GM12874 (cell line): ENCODE measurements around the gene RIN3.

Source experiments
- CTCF ChIP-seq: IDR thresholded peaks from 2 replicates; pipeline ENCODE4 v1.5.1; 2011; ENCODE audit warnings: low read depth, mild to moderate bottlenecking, control low read depth, low read length, moderate library complexity; ENCODE audit not compliant: insufficient read depth

The RIN3 gene

GRCh38 chr14:92546347-92547053 lies 32.9 kb downstream of the RIN3 start:
- no peak for TF ChIP-seq CTCF

DNA sequence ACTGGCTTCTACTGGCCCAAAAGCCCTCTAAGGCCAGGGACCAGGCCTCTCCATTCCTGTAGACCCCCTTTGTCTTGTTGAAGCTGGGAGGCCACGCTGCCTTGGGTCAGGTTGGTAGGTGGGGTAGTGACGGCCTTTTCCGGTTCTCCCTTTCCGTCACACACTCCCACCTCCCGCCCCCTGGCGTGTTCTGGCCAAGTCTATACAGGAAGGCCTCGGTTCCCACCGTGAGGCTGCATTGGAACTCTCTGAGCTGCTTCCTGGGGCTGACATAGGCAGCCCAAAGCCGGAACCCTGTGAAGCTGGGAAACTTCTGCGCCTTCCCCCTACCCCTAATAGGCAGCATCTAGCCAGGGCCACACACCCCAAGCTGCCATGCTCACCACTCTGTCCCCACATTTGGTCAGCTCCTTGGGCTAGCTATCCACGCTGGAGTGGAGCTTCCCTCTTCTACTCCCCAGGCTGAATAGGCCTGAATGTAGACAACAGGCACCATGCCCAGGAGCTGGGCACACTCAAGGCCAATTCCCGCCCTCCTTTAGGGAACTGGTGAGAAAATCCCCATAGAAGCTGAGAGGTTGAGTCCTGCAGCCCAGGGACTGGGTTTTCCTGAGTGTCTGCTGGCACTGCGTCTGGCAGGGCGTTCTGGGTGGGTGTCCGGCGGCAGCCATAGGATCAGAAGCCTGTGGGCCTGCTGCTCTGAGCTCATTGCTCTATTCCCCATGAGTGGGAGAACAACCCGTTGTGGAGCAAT lies 35.7 kb downstream of the RIN3 start:
- TF ChIP-seq CTCF, result no peak

- TF ChIP-seq CTCF, result no peak
These were observed 36.3 kb downstream of the RIN3 start for GRCh38 chr14:92549859-92550230.

- TF ChIP-seq CTCF, result peak; percentile 35; the same call in 1 of the 2 replicates
These were observed 37.7 kb downstream of the RIN3 start for GRCh38 chr14:92551044-92551841.

DNA sequence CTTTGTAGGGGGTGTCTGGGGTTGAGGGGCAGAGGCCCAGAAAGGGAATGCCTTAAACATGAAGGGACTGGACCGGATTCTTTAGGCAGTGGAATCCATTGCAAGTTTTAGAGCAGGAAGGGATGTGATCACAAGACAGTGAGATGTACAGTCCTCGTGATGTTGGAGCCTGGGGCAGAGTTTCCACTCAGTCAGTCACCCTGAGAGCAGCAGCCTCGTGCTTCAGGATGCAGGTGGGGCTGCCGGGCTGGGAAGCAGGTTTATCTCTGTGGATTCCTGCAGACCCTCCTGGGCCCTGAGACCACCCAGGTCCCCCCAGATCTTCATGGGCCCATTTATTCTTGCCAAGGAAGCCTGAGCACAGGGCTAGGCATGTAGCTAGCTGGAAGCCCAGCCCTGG lies 38.5 kb downstream of the RIN3 start:
- TF ChIP-seq CTCF, result no peak

DNA sequence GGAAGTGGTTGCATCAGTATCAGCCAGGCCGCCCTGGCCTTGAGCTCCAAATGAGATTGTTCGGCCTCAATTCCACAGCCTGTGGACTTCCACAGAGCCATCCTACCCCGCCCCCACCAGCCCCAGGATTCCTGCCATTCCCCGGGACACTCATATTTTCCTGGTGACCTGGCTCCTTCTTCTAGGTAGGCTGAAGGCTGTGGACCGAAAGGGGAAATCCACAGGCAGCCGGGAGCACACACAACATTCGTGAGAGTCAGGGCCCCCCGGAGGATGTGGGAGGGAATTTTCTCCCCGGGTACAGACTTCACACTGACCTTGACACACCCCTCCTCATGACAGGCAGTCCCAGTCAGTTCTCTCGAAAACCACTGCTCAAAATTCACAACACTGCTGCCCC lies 39.9 kb downstream of the RIN3 start:
- TF ChIP-seq CTCF, result peak; percentile 15; the same call in 1 of the 2 replicates

DNA sequence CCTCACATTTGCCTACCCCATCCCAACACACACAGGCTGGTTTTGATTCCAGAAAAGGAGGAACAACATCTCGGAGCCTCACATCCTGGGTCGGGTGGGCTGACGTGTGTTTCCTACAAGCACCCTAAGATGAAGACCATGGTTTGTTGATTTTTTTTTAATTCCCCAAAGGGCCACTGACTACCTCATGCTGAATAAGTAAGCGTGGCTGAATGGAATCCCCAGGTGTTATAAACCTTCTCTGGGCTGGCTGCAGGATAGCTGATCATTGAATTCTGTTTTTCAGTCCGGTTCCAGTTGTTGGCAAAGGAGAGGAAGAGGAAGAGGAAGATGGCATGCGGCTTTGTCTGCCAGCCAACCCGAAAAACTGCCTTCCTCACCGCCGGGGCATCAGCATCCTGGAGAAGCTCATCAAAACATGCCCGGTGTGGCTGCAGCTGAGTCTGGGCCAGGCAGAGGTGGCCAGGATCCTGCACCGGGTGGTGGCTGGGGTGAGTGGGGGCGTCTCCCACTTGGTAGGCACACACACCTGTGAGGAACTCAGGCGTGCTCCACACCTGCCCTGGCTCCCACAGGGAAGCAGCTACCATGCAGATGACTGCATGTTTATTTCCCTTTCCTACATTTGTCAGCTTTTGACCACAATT lies 42.0 kb downstream of the RIN3 start:
- no peak for TF ChIP-seq CTCF
